Cerebellar nuclear complex (tissue), 1 donor: ENCODE measurements around the gene TENM4.

Experiments used
- DNase-seq, 2 experiments: peaks; one replicate each; lab custom pipeline; 2025; lab: John Stamatoyannopoulos, UW

Gene TENM4

GRCh38 chr11:79440571-79441460 lies at the start of gene TENM4:
Gene TENM4 (minus strand): TSS chr11:79441030. CDS start chr11:79069944, 371,086 bp downstream.
- DNase-seq, result no peak

GRCh38 chr11:79488286-79488685 lies 47.5 kb upstream of the TENM4 start:
- no peak for DNase-seq

DNA sequence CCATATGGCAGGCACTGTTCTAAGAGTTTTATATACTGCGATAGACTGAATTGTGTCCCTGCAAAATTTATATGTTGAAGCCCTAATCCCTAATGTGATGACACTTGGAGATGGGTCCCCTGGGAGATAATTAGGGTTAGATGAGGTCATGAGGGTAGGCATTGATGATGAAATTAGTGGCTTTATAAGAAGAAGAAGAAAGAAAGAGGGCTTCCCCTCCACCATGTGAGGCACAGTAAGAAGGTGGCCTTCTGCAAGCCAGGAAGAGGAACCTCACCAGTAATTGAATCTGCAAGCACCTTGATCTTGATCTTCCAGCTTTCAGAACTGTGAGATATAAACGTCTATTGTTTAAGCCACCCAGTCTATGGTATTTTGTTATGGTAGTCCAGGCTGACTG lies 46.6 kb upstream of the TENM4 start:
- DNase-seq, result no peak

DNA sequence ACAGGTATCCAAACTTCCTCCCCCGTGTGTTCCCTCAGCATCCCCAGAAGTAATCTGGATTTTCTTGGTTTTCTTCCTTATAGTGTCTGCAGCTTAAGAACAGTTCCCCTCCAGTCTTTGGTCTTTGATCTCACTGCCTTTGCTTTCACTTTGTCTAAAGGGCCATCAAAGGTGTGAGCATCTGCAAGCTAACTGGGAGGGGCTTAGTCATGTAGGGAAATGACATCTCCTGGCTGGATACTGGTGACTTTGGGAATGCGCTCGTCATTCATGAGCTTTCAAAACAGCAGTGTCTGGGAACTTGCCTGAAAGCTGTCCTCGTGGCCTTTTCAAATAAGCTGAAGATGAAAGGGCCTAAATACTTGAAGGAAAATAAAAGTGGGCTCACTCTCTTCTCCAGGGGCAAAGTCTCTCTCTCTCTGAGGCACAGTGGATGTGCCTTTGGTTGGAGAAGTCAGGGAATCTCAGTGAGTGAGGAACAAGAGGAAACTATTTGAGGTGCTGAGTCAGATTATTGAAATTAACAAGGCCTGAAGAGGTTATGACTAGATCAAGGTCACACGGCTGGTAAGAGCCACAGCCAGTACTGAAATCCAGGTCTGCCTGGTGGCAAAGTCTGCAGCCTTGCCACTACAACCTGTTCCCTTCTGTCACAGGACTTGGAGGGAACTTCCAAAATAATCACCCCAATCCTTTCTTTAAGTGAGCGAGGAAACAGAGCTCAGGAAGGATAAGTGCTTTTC lies 45.6 kb upstream of the TENM4 start:
- no peak for DNase-seq

- DNase-seq, result no peak
Observed at GRCh38 chr11:79485694-79486093, 44.9 kb upstream of the TENM4 start.

GRCh38 chr11:79484872-79485271 lies 44.0 kb upstream of the TENM4 start:
- no peak for DNase-seq

GRCh38 chr11:79482800-79483199 lies 42.0 kb upstream of the TENM4 start:
- DNase-seq, result no peak

DNA sequence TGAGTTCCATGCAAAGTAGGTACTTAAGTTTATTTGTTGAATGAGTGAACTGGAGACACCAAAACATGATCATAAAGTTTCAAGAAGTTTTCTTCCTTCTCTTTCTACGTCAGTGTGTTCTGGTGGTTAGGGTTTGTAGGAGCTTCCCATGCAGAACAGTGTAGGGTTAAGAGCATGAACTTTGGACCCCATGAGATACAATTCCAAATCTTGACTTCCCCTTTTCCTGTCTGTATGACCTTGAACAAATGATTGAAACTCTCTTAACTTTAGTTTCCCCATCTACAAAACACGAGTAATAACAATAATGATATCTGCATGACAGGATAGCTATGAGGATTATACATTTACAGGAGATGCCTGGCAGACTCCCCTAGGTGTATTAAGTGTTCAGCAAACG lies 41.0 kb upstream of the TENM4 start:
- no peak for DNase-seq

GRCh38 chr11:79480864-79481263 lies 40.0 kb upstream of the TENM4 start:
- DNase-seq, result no peak

- DNase-seq, result no peak
Observed at GRCh38 chr11:79472819-79473529, 32.1 kb upstream of the TENM4 start.

GRCh38 chr11:79471071-79471844 lies 30.4 kb upstream of the TENM4 start:
- no peak for DNase-seq

DNA sequence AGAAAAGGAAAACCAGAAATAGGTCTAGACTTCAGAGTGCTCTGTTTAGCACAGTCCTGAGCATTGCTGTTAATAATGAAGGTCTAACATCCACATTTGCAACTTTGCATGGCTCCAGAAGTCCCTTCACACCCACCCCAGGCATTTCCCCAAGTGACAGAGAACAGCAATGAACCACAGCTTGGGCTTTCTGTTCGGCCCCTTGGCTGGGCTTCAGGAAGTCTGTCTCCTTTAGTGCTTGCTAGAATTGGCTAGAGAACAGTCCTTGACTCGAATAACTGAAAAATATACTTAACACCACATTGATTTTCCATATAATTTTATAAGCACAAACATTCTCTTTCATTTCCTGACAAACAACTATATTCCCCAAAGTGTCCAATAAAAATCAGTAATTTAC lies 29.3 kb upstream of the TENM4 start:
- DNase-seq, result no peak

DNA sequence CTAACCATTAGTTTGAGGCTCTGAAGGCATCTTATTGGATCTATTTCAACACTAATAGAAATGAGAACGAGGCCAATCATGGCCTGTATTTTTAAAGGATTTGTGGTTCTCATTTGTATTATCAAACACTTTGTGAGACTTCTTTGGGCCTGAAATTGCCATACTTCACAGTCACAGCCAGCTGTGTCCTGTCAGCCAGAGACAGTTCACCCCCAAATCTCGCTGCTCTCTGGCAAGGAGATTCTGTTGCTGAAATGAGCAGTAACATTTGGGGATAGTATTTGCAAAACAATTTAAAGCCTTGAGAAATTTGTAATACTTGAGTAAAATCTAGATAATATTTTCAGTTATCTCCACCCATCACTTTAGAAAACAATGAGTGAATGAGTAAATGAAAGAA lies 26.9 kb upstream of the TENM4 start:
- no peak for DNase-seq

DNA sequence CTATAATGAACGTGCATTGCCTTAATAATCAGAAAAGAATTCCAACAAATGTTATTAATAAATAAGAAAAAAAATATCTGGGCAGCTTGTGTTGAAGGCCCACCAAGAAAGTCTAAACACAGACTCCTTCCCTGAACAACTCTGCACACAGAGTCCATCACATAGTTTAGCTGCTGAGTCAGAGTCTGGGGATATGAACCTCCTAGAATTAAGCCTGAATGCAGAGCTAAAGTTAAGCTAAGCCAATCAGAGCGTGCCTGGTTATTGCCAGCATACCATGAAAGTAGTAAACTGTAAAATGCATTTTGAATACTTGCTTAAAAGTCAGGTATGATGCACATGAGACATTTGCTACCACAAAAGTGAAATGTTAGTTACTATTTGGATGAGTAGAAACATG lies 25.6 kb upstream of the TENM4 start:
- DNase-seq, result no peak

DNA sequence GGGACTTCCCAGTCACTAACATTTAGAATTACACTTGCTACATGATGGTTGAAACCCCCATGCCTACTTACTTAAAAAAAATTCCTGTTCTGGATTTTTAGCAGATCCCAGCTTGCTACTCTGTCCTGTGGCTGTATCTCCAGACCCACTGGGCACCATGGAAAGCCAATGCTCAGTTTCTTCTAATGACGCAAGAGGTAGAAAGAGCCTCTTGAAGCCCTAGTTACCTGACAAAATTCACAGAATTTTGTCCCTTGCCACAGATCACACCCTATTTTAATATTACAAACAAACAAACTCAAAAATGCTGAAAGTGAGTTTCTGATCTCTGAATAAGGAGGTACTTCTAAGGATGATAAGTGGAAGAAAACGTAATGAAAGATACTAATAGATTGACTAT lies 24.3 kb upstream of the TENM4 start:
- no peak for DNase-seq

- DNase-seq, result no peak
Observed at GRCh38 chr11:79461666-79462645, 21.1 kb upstream of the TENM4 start.

GRCh38 chr11:79461144-79461543 lies 20.3 kb upstream of the TENM4 start:
- DNase-seq, result no peak

DNA sequence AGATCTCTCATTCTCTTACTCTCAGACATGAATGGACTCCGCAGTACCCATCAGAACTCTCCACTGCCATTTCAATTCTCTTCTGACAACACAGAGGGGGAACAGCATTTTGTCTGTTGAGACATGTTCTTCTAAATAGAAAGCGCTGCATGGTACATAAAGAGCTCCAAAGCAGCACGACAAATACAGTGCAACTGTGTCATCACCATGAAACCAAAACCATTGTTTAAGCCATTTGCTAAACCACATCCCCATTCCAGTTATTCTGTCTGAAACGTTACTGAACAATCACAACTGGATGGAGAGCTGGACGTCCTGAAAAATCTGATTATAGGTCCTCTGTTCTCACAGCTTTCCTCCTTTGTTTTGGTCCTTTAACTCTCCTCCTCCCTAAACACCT lies 17.9 kb upstream of the TENM4 start:
- no peak for DNase-seq

GRCh38 chr11:79456501-79456900 lies 15.7 kb upstream of the TENM4 start:
- no peak for DNase-seq

- no peak for DNase-seq
Observed at GRCh38 chr11:79453617-79454016, 12.8 kb upstream of the TENM4 start.

DNA sequence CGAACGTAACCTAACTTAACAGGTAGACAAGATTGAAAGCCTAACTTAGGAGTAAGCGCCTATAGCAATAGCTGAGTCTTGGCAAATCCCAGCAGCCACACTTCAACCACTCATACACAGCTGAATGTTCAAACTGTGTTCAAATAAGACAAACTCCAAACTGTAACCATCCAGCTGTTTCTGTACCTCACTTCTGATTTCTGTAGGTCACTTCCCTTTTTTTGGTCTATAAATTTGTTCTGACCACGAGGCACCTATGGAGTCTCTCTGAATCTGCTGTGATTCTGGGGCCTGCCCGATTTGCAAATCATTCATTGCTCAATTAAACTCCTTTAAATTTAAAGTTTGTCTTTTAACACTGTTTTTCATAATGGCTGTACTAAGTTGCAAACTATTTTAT lies 8.2 kb upstream of the TENM4 start:
- DNase-seq, result no peak
